IPS DF 6.9 (cell line): ENCODE results near the gene NUDCD2.
"Not testable (repeated sequence)": the region's sequence is repeated elsewhere in the genome, so short reads cannot be mapped to it uniquely, and the experiment has no call there.

Experiments used
- DNase-seq: peaks from one replicate; pipeline ENCODE4 v3.0.0-alpha.2; 2013; ENCODE audit warnings: low read depth, low spot score
- H3K27ac ChIP-seq: one replicate; pipeline ENCODE4 v1.5.1; 2013; ENCODE audit warnings: low read length, control low read depth
- H3K27me3 ChIP-seq: 2 replicates; pipeline ENCODE4 v1.6.1; 2013; ENCODE audit warnings: mild to moderate bottlenecking, low read length; ENCODE audit not compliant: control insufficient read depth, insufficient read depth
- H3K36me3 ChIP-seq: 2 replicates; pipeline ENCODE4 v1.6.1; 2013; ENCODE audit warnings: low read length; ENCODE audit not compliant: control insufficient read depth, insufficient read depth
- H3K4me1 ChIP-seq: 2 replicates; pipeline ENCODE4 v1.6.1; 2013; ENCODE audit warnings: low read length; ENCODE audit not compliant: control insufficient read depth, insufficient read depth
- H3K4me3 ChIP-seq: 2 replicates; pipeline ENCODE4 v1.5.1; 2013; ENCODE audit warnings: mild to moderate bottlenecking, low read length
- H3K9me3 ChIP-seq: 2 replicates; pipeline ENCODE4 v1.6.1; 2013; ENCODE audit warnings: low read length, inconsistent platforms; ENCODE audit not compliant: control insufficient read depth, insufficient read depth
- WGBS: extraction: QIAGEN DNeasy Blood & Tissue Kit; methylation state at CpG from one replicate; pipeline ENCODE4 v1.1.7; 2013; ENCODE audit warnings: mixed read lengths, missing lambda C conversion rate; ENCODE audit not compliant: insufficient read length, insufficient coverage; 5-methylcytosine and 5-hydroxymethylcytosine counted together

The NUDCD2 gene

DNA sequence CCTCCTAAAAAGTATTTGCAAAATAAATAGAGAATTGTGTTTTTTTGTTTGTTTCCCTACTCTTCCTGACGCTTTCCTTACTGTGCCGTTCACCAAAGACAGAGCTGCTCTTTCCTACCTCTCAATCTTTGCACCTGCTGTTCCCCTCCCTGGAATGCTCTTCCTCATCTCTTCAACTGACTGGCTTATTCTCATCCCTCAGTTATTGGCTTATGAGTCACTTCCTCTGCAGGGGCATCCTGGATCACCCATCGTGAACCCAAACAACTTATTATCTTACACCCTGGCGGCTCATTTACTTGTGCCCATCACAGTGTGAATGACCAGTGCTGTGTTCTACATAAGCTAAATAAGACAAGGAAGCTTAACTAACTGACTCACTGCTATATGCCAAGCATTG is 58.6 kb downstream of the NUDCD2 start:
- no peak overlapping the region for H3K27ac ChIP-seq
- no peaks in the 10 kb centered on the region for H3K4me1 ChIP-seq
- no peak overlapping the region for H3K4me3 ChIP-seq
- H3K27me3 ChIP-seq = no peaks in the 10 kb centered on the region
- H3K36me3 ChIP-seq = no peaks in the 10 kb centered on the region
- H3K9me3 ChIP-seq = no peaks in the 10 kb centered on the region
- DNase-seq = no peak
- no CpG with 5 or more reads among the region's 4 CpGs for WGBS

DNA sequence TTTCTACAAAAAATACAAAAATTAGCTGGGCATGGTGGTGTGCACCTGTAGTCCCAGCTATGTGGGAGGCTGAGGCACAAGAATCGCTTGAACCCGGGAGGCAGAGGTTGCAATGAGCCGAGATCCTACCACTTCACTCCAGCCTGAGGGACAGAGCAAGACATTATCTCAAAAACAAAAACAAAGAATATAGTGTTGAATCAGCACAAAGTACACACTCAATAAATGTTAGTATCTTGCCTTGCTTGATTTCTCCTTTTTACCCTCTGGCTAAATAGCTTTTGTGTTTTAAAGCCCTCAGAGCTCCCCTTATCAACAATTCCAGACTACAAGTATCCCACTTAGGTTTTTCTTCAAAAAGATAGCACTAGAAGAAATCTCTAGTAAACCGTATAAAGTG is 60.0 kb downstream of the NUDCD2 start:
- WGBS = no CpG with 5 or more reads among the region's 4 CpGs
- no peak for DNase-seq
- H3K9me3 ChIP-seq = no peaks in the 10 kb centered on the region

DNA sequence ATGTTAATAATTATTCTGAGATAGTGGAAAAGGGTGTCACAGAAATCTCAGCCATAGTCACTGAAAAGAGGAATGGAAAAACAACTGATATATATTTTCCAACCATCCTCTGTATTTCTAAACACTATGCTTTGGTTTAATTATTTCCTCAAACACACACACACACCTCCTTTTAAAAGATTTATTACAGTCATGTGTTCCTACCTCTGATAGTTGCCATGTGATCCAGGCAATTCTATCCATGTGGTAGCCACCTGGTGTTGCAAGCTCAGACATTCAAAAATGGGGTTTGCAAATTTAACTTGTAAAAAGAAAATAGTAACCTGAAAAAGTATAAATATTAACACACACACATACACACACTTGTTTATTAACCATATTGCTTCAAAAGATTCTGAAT is 62.5 kb downstream of the NUDCD2 start:
- H3K9me3 ChIP-seq = no peaks in the 10 kb centered on the region
- no peak overlapping the region for H3K4me3 ChIP-seq
- no peak for DNase-seq
- H3K4me1 ChIP-seq = no peaks in the 10 kb centered on the region
- no peaks in the 10 kb centered on the region for H3K27me3 ChIP-seq
- no peak overlapping the region for H3K27ac ChIP-seq
- no peaks in the 10 kb centered on the region for H3K36me3 ChIP-seq

More for the DNA sequence above, 60.0 kb downstream of the NUDCD2 start:
- H3K27ac ChIP-seq = no peak overlapping the region
- H3K4me3 ChIP-seq = no peak overlapping the region
- no peaks in the 10 kb centered on the region for H3K36me3 ChIP-seq
- no peaks in the 10 kb centered on the region for H3K27me3 ChIP-seq
- H3K4me1 ChIP-seq = no peaks in the 10 kb centered on the region

GRCh38 chr5:163396818-163397340 is 63.0 kb downstream of the NUDCD2 start:
- not testable (repeated sequence) for H3K9me3 ChIP-seq, H3K36me3 ChIP-seq, H3K27ac ChIP-seq, DNase-seq, H3K4me1 ChIP-seq, H3K4me3 ChIP-seq, H3K27me3 ChIP-seq
- no CpG with 5 or more reads among the region's 9 CpGs for WGBS
